ENCODE results near the gene IQCC. TPM values are rescaled to one million over a fixed set of nuclear protein-coding genes. Genes with fewer than 3 reads are reported as not detected.

IQCC gene
- total RNA-seq, 1 donor from 2014 or later: 4.7 TPM

GRCh38 chr1:32181065-32181464 lies 24.4 kb upstream of the IQCC start:
- H3K4me1 Mint-ChIP-seq (ENCODE audit: unreplicated experiment): peaks cover 29% of the 10 kb centered on the region
- H3K9me3 Mint-ChIP-seq: no peaks in the 10 kb centered on the region
- H3K36me3 Mint-ChIP-seq: peaks cover 33% of the 10 kb centered on the region
- peak overlapping the region; percentile 96 for H3K4me3 Mint-ChIP-seq
- no peak for DNase-seq (ENCODE audit: extremely low spot score, unreplicated experiment)
- TF ChIP-seq CTCF (conservative IDR thresholded peaks at IDR 0.05): no peak
- no peaks in the 10 kb centered on the region for H3K27me3 Mint-ChIP-seq
- peak overlapping the region; percentile 90 for H3K27ac Mint-ChIP-seq

GRCh38 chr1:32181563-32181962 lies 23.9 kb upstream of the IQCC start:
- peak overlapping the region; percentile 96 for H3K4me3 Mint-ChIP-seq
- TF ChIP-seq CTCF (conservative IDR thresholded peaks at IDR 0.05): no peak
- DNase-seq (ENCODE audit: extremely low spot score, unreplicated experiment): no peak
- no peaks in the 10 kb centered on the region for H3K27me3 Mint-ChIP-seq
- no peaks in the 10 kb centered on the region for H3K9me3 Mint-ChIP-seq
- peaks cover 33% of the 10 kb centered on the region for H3K4me1 Mint-ChIP-seq (ENCODE audit: unreplicated experiment)
- peaks cover 38% of the 10 kb centered on the region for H3K36me3 Mint-ChIP-seq
- peak overlapping the region; percentile 90 for H3K27ac Mint-ChIP-seq

- no peak for DNase-seq (ENCODE audit: extremely low spot score, unreplicated experiment)
- Mint-ChIP-seq H3K27ac (no peak overlapping the region), H3K4me1 (ENCODE audit: unreplicated experiment) (peaks cover 33% of the 10 kb centered on the region), H3K27me3 (no peaks in the 10 kb centered on the region), H3K36me3 (peaks cover 39% of the 10 kb centered on the region), H3K9me3 (no peaks in the 10 kb centered on the region), H3K4me3 (peak overlapping the region; percentile 44)
- no peak for TF ChIP-seq CTCF (conservative IDR thresholded peaks at IDR 0.05)
These were observed 23.4 kb upstream of the IQCC start for GRCh38 chr1:32182060-32182459.

GRCh38 chr1:32184650-32185049 lies 20.8 kb upstream of the IQCC start:
- H3K27ac Mint-ChIP-seq: no peak overlapping the region

GRCh38 chr1:32186077-32186476 lies 19.4 kb upstream of the IQCC start:
- TF ChIP-seq CTCF (conservative IDR thresholded peaks at IDR 0.05): no peak
- DNase-seq (ENCODE audit: extremely low spot score, unreplicated experiment): no peak
- H3K4me3 Mint-ChIP-seq: no peak overlapping the region
- peaks cover 24% of the 10 kb centered on the region for H3K4me1 Mint-ChIP-seq (ENCODE audit: unreplicated experiment)
- H3K27me3 Mint-ChIP-seq: no peaks in the 10 kb centered on the region
- no peaks in the 10 kb centered on the region for H3K9me3 Mint-ChIP-seq
- H3K36me3 Mint-ChIP-seq: peaks cover 36% of the 10 kb centered on the region
- peak overlapping the region; percentile 1 for H3K27ac Mint-ChIP-seq

More at GRCh38 chr1:32184650-32185049, 20.8 kb upstream of the IQCC start:
- Mint-ChIP-seq H3K36me3 (peaks cover 39% of the 10 kb centered on the region), H3K27me3 (no peaks in the 10 kb centered on the region), H3K4me1 (ENCODE audit: unreplicated experiment) (peaks cover 33% of the 10 kb centered on the region), H3K4me3 (no peak overlapping the region), H3K9me3 (no peaks in the 10 kb centered on the region)
- no peak for DNase-seq (ENCODE audit: extremely low spot score, unreplicated experiment)
- TF ChIP-seq CTCF (conservative IDR thresholded peaks at IDR 0.05): no peak

- no peaks in the 10 kb centered on the region for H3K9me3 Mint-ChIP-seq
- H3K27me3 Mint-ChIP-seq: no peaks in the 10 kb centered on the region
- H3K27ac Mint-ChIP-seq: peak overlapping the region; percentile 1
- H3K4me1 Mint-ChIP-seq (ENCODE audit: unreplicated experiment): peaks cover 20% of the 10 kb centered on the region
- no peak for TF ChIP-seq CTCF (conservative IDR thresholded peaks at IDR 0.05)
- H3K4me3 Mint-ChIP-seq: no peak overlapping the region
- peaks cover 36% of the 10 kb centered on the region for H3K36me3 Mint-ChIP-seq
- DNase-seq (ENCODE audit: extremely low spot score, unreplicated experiment): no peak
These were observed 19.0 kb upstream of the IQCC start for GRCh38 chr1:32186491-32186890.

Measured in type B pancreatic cell (in vitro differentiated cells).